Upper lobe of left lung (tissue), 6 donors: ENCODE data around the gene PLCB4. TPM values are rescaled to one million over a fixed set of nuclear protein-coding genes. Genes with fewer than 3 reads are reported as not detected.

Experiments
- ATAC-seq, 2 donors: fragments of 200-7000 bp; cut with Tn5 transposase; one replicate each; pipeline ENCODE4 v1.9.1; 2022; ENCODE audit warnings: mild to moderate bottlenecking in 2 of 2, moderate library complexity in 2 of 2; ENCODE audit not compliant: low FRiP score in 2 of 2
- DNase-seq, 2 donors: peaks; one replicate each; pipeline ENCODE4 v3.0.0-alpha.2; 2019 to 2020
- H3K27ac ChIP-seq, 4 donors: fragments of 200-600 bp; sonication (generic); one replicate each; pipeline ENCODE4 v1.5.1; 2016 to 2019
- H3K27me3 ChIP-seq, 4 donors: fragments of 200-600 bp; sonication (generic); one replicate each; pipeline ENCODE4 v1.5.1; 2017 to 2019
- H3K36me3 ChIP-seq, 4 donors: fragments of 200-600 bp; sonication (generic); one replicate each; pipeline ENCODE4 v1.5.1; 2016 to 2019
- H3K4me1 ChIP-seq, 4 donors: fragments of 200-600 bp; sonication (generic); one replicate each; pipeline ENCODE4 v1.5.1; 2018 to 2019
- H3K4me3 ChIP-seq, 4 donors: fragments of 200-600 bp; sonication (generic); one replicate each; pipeline ENCODE4 v1.5.1; 2017 to 2019; ENCODE audit warnings: mild to moderate bottlenecking in 2 of 4, moderate library complexity in 1 of 4
- H3K9me3 ChIP-seq, 4 donors: fragments of 200-600 bp; sonication (generic); one replicate each; pipeline ENCODE4 v1.5.1; 2018 to 2019
- EP300 ChIP-seq, 4 donors: sonication (generic); formaldehyde crosslinking; IDR thresholded peaks; one replicate each; pipeline ENCODE4 v1.5.1; 2017; ENCODE audit warnings: antibody characterized with exemption in 4 of 4, control low read depth in 2 of 4
- POLR2A ChIP-seq, 4 donors: fragments of 450-650 bp; IDR thresholded peaks; one replicate each; pipeline ENCODE4 v1.5.1; 2016 to 2017; ENCODE audit warnings: antibody characterized with exemption in 4 of 4, mild to moderate bottlenecking in 2 of 4
- POLR2AphosphoS5 ChIP-seq, 2 donors: sonication (generic); formaldehyde crosslinking; IDR thresholded peaks; one replicate each; pipeline ENCODE4 v1.5.1; 2017; ENCODE audit warnings: antibody characterized with exemption in 2 of 2
- WGBS, 2 donors: methylation state at CpG; one replicate each; pipeline ENCODE4 v1.1.5; 2017 to 2018; 5-methylcytosine and 5-hydroxymethylcytosine counted together
- total RNA-seq, 6 donors: library from RNA; depleted of rRNA in 4 of 6; stranded (reverse); fragments of >200 nt in 4 of 6; gene quantifications; one replicate each; pipeline versions ENCODE4 v1.1.0 to v1.2.1, GENCODE V29; 2016 to 2021
- TF ChIP-seq, protein P1 (sequence below), 6 experiments: fragments of 450-650 bp in 4 of 6; fragments of 200-600 bp in 2 of 6; sonication (generic) in 2 of 6; IDR thresholded peaks; one replicate each; pipeline ENCODE4 v1.5.1; 2016 to 2019; ENCODE audit warnings: antibody characterized with exemption in 6 of 6
- donor health status: DM: no; HTN: no; CAD: no; lungs with moderate emphysema.
- donor health status: DM: no; HTN: yes; CAD: no; lungs with severe emphysema.

PLCB4 gene
- total RNA-seq, 6 donors from 2014 or later = 5.7 to 15.2 (median 8.2) TPM

DNA sequence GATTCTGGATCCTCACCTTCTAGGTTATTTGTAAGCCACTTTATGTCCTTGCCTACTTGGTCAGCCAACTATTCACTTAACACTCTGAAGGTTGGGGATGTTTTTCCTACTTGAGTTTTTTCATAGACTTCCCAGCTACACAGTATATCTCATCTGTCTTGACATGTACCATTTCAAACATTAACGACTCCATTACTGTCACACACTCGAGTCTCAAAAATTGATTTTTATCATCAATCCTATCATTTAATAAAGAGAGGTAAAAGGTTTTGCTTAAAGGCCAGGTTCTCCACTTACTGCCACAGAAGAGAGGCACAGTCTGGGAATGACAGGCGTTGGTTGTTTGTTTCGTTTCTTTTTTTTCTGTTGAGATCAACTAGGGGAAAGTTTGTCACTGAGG, 407.3 kb downstream of the PLCB4 start:
- Histone ChIP-seq H3K4me1 (no peaks in the 10 kb centered on the region), H3K36me3 (peaks cover 0 to 7% (median 0%) of the 10 kb centered on the region in 4 donors), H3K27ac (no peak overlapping the region), H3K27me3 (no peaks in the 10 kb centered on the region), H3K4me3 (no peak overlapping the region), H3K9me3 (no peaks in the 10 kb centered on the region)
- DNase-seq (no peak), ATAC-seq (no peak)
- no peak for TF ChIP-seq EP300 (IDR thresholded peaks at IDR 0.05)
- TF ChIP-seq, protein P1, sequence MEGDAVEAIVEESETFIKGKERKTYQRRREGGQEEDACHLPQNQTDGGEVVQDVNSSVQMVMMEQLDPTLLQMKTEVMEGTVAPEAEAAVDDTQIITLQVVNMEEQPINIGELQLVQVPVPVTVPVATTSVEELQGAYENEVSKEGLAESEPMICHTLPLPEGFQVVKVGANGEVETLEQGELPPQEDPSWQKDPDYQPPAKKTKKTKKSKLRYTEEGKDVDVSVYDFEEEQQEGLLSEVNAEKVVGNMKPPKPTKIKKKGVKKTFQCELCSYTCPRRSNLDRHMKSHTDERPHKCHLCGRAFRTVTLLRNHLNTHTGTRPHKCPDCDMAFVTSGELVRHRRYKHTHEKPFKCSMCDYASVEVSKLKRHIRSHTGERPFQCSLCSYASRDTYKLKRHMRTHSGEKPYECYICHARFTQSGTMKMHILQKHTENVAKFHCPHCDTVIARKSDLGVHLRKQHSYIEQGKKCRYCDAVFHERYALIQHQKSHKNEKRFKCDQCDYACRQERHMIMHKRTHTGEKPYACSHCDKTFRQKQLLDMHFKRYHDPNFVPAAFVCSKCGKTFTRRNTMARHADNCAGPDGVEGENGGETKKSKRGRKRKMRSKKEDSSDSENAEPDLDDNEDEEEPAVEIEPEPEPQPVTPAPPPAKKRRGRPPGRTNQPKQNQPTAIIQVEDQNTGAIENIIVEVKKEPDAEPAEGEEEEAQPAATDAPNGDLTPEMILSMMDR (IDR thresholded peaks at IDR 0.05) = no peak
- TF ChIP-seq POLR2A (IDR thresholded peaks at IDR 0.05) = no peak
- TF ChIP-seq POLR2AphosphoS5 (IDR thresholded peaks at IDR 0.05) = no peak
- WGBS, 2 donors = 69 to 83% methylated on average over 4 of the region's 4 CpGs

DNA sequence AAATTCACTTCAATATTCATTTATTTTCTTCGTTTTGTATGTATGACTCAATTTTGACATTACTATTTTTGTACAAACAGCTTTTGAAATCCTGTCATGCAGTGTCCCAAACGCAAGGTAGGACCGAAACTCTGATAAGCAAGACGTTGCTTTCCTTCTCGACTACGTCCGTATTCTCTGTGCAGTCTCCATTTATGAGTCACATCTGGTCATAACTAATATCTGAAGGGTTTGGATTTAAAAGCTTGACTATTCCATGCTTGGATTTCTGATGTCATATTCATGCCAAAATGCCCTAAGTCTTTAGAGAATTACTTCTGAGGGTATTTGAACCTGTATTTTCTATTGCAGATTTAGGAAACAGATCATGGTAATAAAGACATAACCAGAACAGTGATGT, 407.8 kb downstream of the PLCB4 start:
- 93 to 96% methylated on average over 7 of the region's 7 CpGs for WGBS, 2 donors
- no peak overlapping the region for H3K4me3 ChIP-seq
- no peaks in the 10 kb centered on the region for H3K27me3 ChIP-seq

DNA sequence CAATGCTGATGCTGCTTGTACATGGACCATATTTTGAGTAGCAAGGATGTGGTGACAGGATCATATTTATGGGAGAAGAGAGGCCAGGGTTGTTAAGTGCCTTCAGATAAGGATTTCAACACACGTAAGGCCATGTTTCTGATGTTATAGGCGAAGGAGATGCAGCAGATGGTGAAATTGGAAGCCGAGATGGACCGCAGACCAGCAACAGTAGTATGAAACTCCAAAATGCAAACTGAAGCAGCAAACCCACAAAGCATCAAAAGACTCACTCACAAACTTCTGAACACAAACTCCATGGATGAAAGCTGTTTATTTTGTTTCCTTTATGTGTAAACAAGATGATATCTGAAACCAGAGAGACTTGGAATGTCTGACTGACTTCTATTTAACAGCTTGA, 409.9 kb downstream of the PLCB4 start:
- no peaks in the 10 kb centered on the region for H3K9me3 ChIP-seq
- no peak for DNase-seq
- TF ChIP-seq EP300 (IDR thresholded peaks at IDR 0.05) (no peak), POLR2A (IDR thresholded peaks at IDR 0.05) (no peak), POLR2AphosphoS5 (IDR thresholded peaks at IDR 0.05) (no peak)
- TF ChIP-seq, protein P1 (IDR thresholded peaks at IDR 0.05) = no peak
- no peak overlapping the region for H3K4me3 ChIP-seq
- no peaks in the 10 kb centered on the region for H3K4me1 ChIP-seq
- ATAC-seq = no peak
- H3K27me3 ChIP-seq = no peaks in the 10 kb centered on the region
- 83 to 87% methylated on average over 4 of the region's 4 CpGs for WGBS, 2 donors
- peaks cover 0 to 7% (median 0%) of the 10 kb centered on the region in 4 donors for H3K36me3 ChIP-seq
- H3K27ac ChIP-seq = no peak overlapping the region

More for the DNA sequence above, 407.8 kb downstream of the PLCB4 start:
- Histone ChIP-seq H3K27ac (no peak overlapping the region), H3K36me3 (peaks cover 0 to 7% (median 0%) of the 10 kb centered on the region in 4 donors), H3K4me1 (no peaks in the 10 kb centered on the region), H3K9me3 (no peaks in the 10 kb centered on the region)
- TF ChIP-seq POLR2A (IDR thresholded peaks at IDR 0.05) (no peak), EP300 (IDR thresholded peaks at IDR 0.05) (no peak), POLR2AphosphoS5 (IDR thresholded peaks at IDR 0.05) (no peak)
- TF ChIP-seq, protein P1 (IDR thresholded peaks at IDR 0.05) = no peak
- ATAC-seq = no peak
- DNase-seq = no peak

DNA sequence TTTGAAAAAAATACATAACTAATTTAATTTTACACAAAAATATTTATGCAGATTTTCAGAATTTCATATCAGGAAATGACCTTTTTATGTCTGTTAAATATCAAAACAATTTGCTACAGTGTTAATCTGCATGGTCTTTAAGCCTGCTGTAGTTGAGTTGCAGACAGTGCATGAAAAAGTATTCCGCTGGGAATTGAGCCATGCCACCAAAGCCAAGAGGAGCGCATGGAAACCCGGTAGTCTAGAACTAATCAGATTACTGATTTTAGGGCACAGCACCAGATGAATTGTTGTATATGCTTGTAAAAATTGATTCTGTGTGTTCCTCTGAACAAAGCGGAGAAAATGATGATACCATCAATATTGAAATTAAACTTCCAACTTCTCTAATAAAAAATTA, 411.2 kb downstream of the PLCB4 start:
- Histone ChIP-seq H3K36me3 (peaks cover 0 to 7% (median 0%) of the 10 kb centered on the region in 4 donors), H3K27ac (no peak overlapping the region), H3K4me3 (no peak overlapping the region), H3K9me3 (no peaks in the 10 kb centered on the region), H3K4me1 (no peaks in the 10 kb centered on the region), H3K27me3 (no peaks in the 10 kb centered on the region)
- DNase-seq = no peak
- no peak for ATAC-seq
- WGBS, 2 donors = 94 to 95% methylated on average over 4 of the region's 4 CpGs
- no peak for TF ChIP-seq POLR2AphosphoS5 (IDR thresholded peaks at IDR 0.05)
- no peak for TF ChIP-seq POLR2A (IDR thresholded peaks at IDR 0.05)
- no peak for TF ChIP-seq EP300 (IDR thresholded peaks at IDR 0.05)
- TF ChIP-seq, protein P1 (IDR thresholded peaks at IDR 0.05) = no peak

DNA sequence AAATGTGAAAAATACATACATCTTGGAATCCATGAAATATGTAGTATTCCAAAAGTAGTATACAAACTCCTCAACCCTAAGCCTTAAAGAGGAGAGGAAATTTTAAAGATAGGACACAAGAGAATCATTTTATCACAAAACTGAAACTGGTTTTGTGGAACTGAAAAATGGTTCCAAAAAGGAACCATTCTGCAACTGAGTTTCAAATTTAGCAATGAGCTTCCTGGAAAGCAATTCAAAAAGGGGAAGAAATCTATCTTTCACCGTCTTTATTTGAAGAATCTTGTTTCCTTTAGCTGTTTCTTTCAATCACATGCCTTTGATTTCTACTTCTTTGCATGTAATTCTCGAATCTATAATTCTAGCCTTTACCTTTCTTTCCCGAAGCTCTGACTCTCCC, 413.3 kb downstream of the PLCB4 start:
- Histone ChIP-seq H3K9me3 (no peaks in the 10 kb centered on the region), H3K4me1 (no peaks in the 10 kb centered on the region), H3K4me3 (no peak overlapping the region), H3K27me3 (no peaks in the 10 kb centered on the region), H3K27ac (no peak overlapping the region), H3K36me3 (no peaks in the 10 kb centered on the region)
- DNase-seq = no peak
- no peak for TF ChIP-seq EP300 (IDR thresholded peaks at IDR 0.05)
- no peak for TF ChIP-seq POLR2AphosphoS5 (IDR thresholded peaks at IDR 0.05)
- no peak for TF ChIP-seq POLR2A (IDR thresholded peaks at IDR 0.05)
- TF ChIP-seq, protein P1 (IDR thresholded peaks at IDR 0.05) = no peak
- no peak for ATAC-seq
- WGBS, 2 donors = 60 to 81% methylated on average over 3 of the region's 3 CpGs
